Chondrocyte (in vitro differentiated cells): ENCODE measurements around the gene PLEKHG2. TPM values are rescaled to one million over a fixed set of nuclear protein-coding genes. Genes with fewer than 3 reads are reported as not detected.
A peak's percentile ranks its signal among the peaks of the same experiment; 100 is the strongest.
"Not testable (repeated sequence)": the region's sequence is repeated elsewhere in the genome, so short reads cannot be mapped to it uniquely, and the experiment has no call there.

ENCODE experiments used
- DNase-seq: peaks from one replicate; pipeline ENCODE4 v3.0.0; 2021; ENCODE audit warnings: mixed read lengths, low spot score
- H3K27ac Mint-ChIP-seq: one replicate; pipeline ENCODE4 v1.8.0; 2021; ENCODE audit warnings: mild to moderate bottlenecking, moderate library complexity, mixed read lengths; ENCODE audit not compliant: unreplicated experiment
- H3K27me3 Mint-ChIP-seq: 2 replicates; pipeline ENCODE4 v1.8.0; 2021; ENCODE audit warnings: low read depth, mixed read lengths
- H3K36me3 Mint-ChIP-seq: 2 replicates; pipeline ENCODE4 v1.8.0; 2021; ENCODE audit warnings: low read depth, mixed read lengths
- H3K4me1 Mint-ChIP-seq: 2 replicates; pipeline ENCODE4 v1.8.0; 2021; ENCODE audit warnings: low read depth, mild to moderate bottlenecking, mixed read lengths
- H3K4me3 Mint-ChIP-seq: one replicate; pipeline ENCODE4 v1.8.0; 2021; ENCODE audit warnings: mild to moderate bottlenecking, moderate library complexity, mixed read lengths; ENCODE audit not compliant: unreplicated experiment
- H3K9me3 Mint-ChIP-seq: 2 replicates; pipeline ENCODE4 v1.8.0; 2021; ENCODE audit warnings: low read depth, mixed read lengths
- CTCF ChIP-seq: fragments of 200-600 bp; sonication (generic); IDR thresholded peaks from 2 replicates; pipeline ENCODE4 v1.5.0; 2021; ENCODE audit warnings: antibody characterized with exemption, mild to moderate bottlenecking, moderate library complexity
- total RNA-seq: library from RNA; stranded (reverse); gene quantifications from 3 replicates; pipeline ENCODE4 v1.2.1, GENCODE V29; 2021

Gene PLEKHG2
- total RNA-seq, 1 donor from 2014 or later, result 150 TPM

- Mint-ChIP-seq H3K36me3 (peaks cover 23% of the 10 kb centered on the region), H3K4me3 (no peak overlapping the region), H3K9me3 (no peaks in the 10 kb centered on the region), H3K4me1 (peaks cover 18% of the 10 kb centered on the region), H3K27ac (no peak overlapping the region), H3K27me3 (no peaks in the 10 kb centered on the region)
- no peak for TF ChIP-seq CTCF
- no peak for DNase-seq
Observed at GRCh38 chr19:39370735-39371134, 41.7 kb upstream of the PLEKHG2 start.

GRCh38 chr19:39372047-39372802 lies 40.2 kb upstream of the PLEKHG2 start:
- DNase-seq, result no peak
- Mint-ChIP-seq H3K36me3 (peaks cover 32% of the 10 kb centered on the region), H3K27ac (peak overlapping the region; percentile 94), H3K4me1 (peaks cover 18% of the 10 kb centered on the region), H3K4me3 (peak overlapping the region; percentile 22), H3K9me3 (no peaks in the 10 kb centered on the region), H3K27me3 (no peaks in the 10 kb centered on the region)
- TF ChIP-seq CTCF, result no peak

- peaks cover 35% of the 10 kb centered on the region for H3K36me3 Mint-ChIP-seq
Observed at GRCh38 chr19:39372941-39373340, 39.5 kb upstream of the PLEKHG2 start.

GRCh38 chr19:39375929-39376328 lies 36.5 kb upstream of the PLEKHG2 start:
- Mint-ChIP-seq H3K4me1 (peaks cover 18% of the 10 kb centered on the region), H3K9me3 (no peaks in the 10 kb centered on the region), H3K27ac (no peak overlapping the region), H3K36me3 (peaks cover 43% of the 10 kb centered on the region), H3K27me3 (no peaks in the 10 kb centered on the region), H3K4me3 (no peak overlapping the region)
- no peak for TF ChIP-seq CTCF
- DNase-seq, result no peak

More at GRCh38 chr19:39372941-39373340, 39.5 kb upstream of the PLEKHG2 start:
- H3K4me3 Mint-ChIP-seq, result peak overlapping the region; percentile 22
- TF ChIP-seq CTCF, result no peak
- H3K9me3 Mint-ChIP-seq, result no peaks in the 10 kb centered on the region
- peak overlapping the region; percentile 94 for H3K27ac Mint-ChIP-seq
- DNase-seq, result no peak
- H3K27me3 Mint-ChIP-seq, result no peaks in the 10 kb centered on the region
- peaks cover 18% of the 10 kb centered on the region for H3K4me1 Mint-ChIP-seq

GRCh38 chr19:39377373-39378362 lies 34.8 kb upstream of the PLEKHG2 start:
- no peak overlapping the region for H3K27ac Mint-ChIP-seq
- peaks cover 8% of the 10 kb centered on the region for H3K4me1 Mint-ChIP-seq
- no peaks in the 10 kb centered on the region for H3K9me3 Mint-ChIP-seq
- no peak overlapping the region for H3K4me3 Mint-ChIP-seq
- DNase-seq, result no peak
- H3K27me3 Mint-ChIP-seq, result no peaks in the 10 kb centered on the region
- no peak for TF ChIP-seq CTCF
- peaks cover 50% of the 10 kb centered on the region for H3K36me3 Mint-ChIP-seq

GRCh38 chr19:39379366-39379765 lies 33.1 kb upstream of the PLEKHG2 start:
- not testable (repeated sequence) for H3K4me3 Mint-ChIP-seq, H3K9me3 Mint-ChIP-seq, H3K4me1 Mint-ChIP-seq, DNase-seq, H3K27me3 Mint-ChIP-seq
- peak overlapping the region; percentile 32 for H3K27ac Mint-ChIP-seq
- H3K36me3 Mint-ChIP-seq, result peaks cover 54% of the 10 kb centered on the region
